DOHH2 (cell line): ENCODE measurements around the gene IL16.
"Not testable (repeated sequence)": the region's sequence is repeated elsewhere in the genome, so short reads cannot be mapped to it uniquely, and the experiment has no call there.

Experiments used
- H3F3A ChIP-seq: fragments of 200-600 bp; sonication (generic), shearing (Covaris generic); 2 replicates; pipeline ENCODE4 v1.6.0; 2016; ENCODE audit warnings: antibody characterized with exemption, mild to moderate bottlenecking; ENCODE audit not compliant: control insufficient read depth, insufficient read depth
- H3K27ac ChIP-seq: fragments of 200-600 bp; sonication (generic); 2 replicates; pipeline ENCODE4 v1.5.1; 2014; ENCODE audit warnings: low read depth, mild to moderate bottlenecking, low read length, moderate library complexity
- H3K27me3 ChIP-seq: fragments of 200-600 bp; sonication (generic); 2 replicates; pipeline ENCODE4 v1.6.1; 2014; ENCODE audit warnings: mild to moderate bottlenecking, low read length, mixed read lengths; ENCODE audit not compliant: control insufficient read depth
- H3K36me3 ChIP-seq: fragments of 200-600 bp; sonication (generic); 2 replicates; pipeline ENCODE4 v1.6.1; 2014; ENCODE audit warnings: mild to moderate bottlenecking, low read length, moderate library complexity, mixed read lengths; ENCODE audit not compliant: control insufficient read depth
- H3K4me1 ChIP-seq: fragments of 200-600 bp; sonication (generic); 2 replicates; pipeline ENCODE4 v1.6.1; 2014; ENCODE audit warnings: mild to moderate bottlenecking, low read length, mixed read lengths; ENCODE audit not compliant: control insufficient read depth
- H3K4me2 ChIP-seq: fragments of 200-600 bp; sonication (generic); 2 replicates; pipeline ENCODE4 v1.6.0; 2014; ENCODE audit warnings: mild to moderate bottlenecking, low read length, moderate library complexity
- H3K4me3 ChIP-seq: fragments of 200-600 bp; sonication (generic); 2 replicates; pipeline ENCODE4 v1.5.1; 2014; ENCODE audit warnings: mild to moderate bottlenecking, low read length, mixed read lengths
- H3K79me2 ChIP-seq: fragments of 200-600 bp; sonication (generic); 2 replicates; pipeline ENCODE4 v1.6.1; 2014; ENCODE audit warnings: mild to moderate bottlenecking, low read length, mixed read lengths; ENCODE audit not compliant: control insufficient read depth
- H3K9me2 ChIP-seq: fragments of 200-600 bp; sonication (generic); replicated peaks from 2 replicates; pipeline ENCODE4 v1.6.1; 2014; ENCODE audit warnings: mild to moderate bottlenecking, low read length, mixed read lengths; ENCODE audit not compliant: control insufficient read depth
- H3K9me3 ChIP-seq: fragments of 200-600 bp; sonication (generic); 2 replicates; pipeline ENCODE4 v1.6.1; 2014; ENCODE audit warnings: antibody characterized with exemption, low read length, mixed read lengths; ENCODE audit not compliant: control insufficient read depth, insufficient read depth
- H4K20me1 ChIP-seq: fragments of 200-600 bp; sonication (generic); 2 replicates; pipeline ENCODE4 v1.6.0; 2014; ENCODE audit warnings: low read depth, mild to moderate bottlenecking, antibody characterized with exemption, low read length, moderate library complexity; ENCODE audit not compliant: control insufficient read depth, insufficient read depth
- EZH2phosphoT487 ChIP-seq: fragments of 200-600 bp; sonication (generic); IDR thresholded peaks from 2 replicates; pipeline ENCODE4 v1.6.1; 2017; ENCODE audit warnings: borderline replicate concordance, mild to moderate bottlenecking, antibody characterized with exemption, low read length, moderate library complexity, mixed read lengths
- TF ChIP-seq, protein P1 (sequence below): fragments of 200-600 bp; sonication (generic); IDR thresholded peaks from one replicate; pipeline ENCODE4 v1.5.1; 2014; ENCODE audit warnings: antibody characterized with exemption, mild to moderate bottlenecking, low read depth, low read length; ENCODE audit not compliant: poor library complexity, severe bottlenecking

IL16 gene

DNA sequence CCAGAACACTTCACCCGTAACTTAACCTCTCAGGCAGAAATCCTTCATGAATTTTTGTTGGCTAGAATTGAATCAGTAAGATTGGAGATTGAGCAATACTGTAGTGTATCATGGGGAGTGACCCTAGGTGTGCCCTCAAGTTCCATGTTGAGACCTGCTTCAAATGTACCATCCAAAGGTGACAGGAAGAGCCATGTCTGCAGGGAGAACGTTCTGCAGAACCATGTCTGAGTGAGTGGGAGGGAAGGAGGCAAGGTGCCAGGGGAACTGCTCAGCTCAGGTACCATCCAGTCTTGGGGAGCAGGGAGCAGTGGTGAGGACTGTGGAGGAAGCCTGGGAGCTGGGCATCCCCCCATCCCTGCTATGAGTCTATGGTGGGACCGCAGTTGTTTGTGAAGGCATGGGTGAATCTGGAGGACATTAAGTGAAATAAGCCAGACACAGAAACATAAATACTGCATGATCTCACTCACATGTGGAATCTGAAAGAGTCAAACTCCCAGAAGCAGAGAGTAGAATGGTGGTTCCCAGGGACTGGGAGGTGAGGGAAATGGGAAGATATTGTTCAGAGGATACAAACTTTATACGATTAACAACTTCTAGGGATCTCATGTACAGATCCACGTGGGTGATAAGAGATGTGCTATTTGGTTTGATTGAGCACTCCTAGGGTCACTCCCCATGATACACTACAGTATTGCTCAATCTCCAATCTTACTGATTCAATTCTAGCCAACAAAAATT lies 39.3 kb upstream of the IL16 start:
- Histone ChIP-seq H3K9me3 (no peaks in the 10 kb centered on the region), H3K36me3 (no peaks in the 10 kb centered on the region), H3K4me1 (no peaks in the 10 kb centered on the region), H3K9me2 (no peaks in the 10 kb centered on the region), H3K4me3 (no peak overlapping the region), H3K27me3 (peaks cover 11% of the 10 kb centered on the region), H3K27ac (no peak overlapping the region), H3K79me2 (no peaks in the 10 kb centered on the region), H3F3A (no peaks in the 10 kb centered on the region), H3K4me2 (no peak overlapping the region), H4K20me1 (no peaks in the 10 kb centered on the region)
- no peak for TF ChIP-seq EZH2phosphoT487
- TF ChIP-seq, protein P1, sequence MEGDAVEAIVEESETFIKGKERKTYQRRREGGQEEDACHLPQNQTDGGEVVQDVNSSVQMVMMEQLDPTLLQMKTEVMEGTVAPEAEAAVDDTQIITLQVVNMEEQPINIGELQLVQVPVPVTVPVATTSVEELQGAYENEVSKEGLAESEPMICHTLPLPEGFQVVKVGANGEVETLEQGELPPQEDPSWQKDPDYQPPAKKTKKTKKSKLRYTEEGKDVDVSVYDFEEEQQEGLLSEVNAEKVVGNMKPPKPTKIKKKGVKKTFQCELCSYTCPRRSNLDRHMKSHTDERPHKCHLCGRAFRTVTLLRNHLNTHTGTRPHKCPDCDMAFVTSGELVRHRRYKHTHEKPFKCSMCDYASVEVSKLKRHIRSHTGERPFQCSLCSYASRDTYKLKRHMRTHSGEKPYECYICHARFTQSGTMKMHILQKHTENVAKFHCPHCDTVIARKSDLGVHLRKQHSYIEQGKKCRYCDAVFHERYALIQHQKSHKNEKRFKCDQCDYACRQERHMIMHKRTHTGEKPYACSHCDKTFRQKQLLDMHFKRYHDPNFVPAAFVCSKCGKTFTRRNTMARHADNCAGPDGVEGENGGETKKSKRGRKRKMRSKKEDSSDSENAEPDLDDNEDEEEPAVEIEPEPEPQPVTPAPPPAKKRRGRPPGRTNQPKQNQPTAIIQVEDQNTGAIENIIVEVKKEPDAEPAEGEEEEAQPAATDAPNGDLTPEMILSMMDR: no peak

DNA sequence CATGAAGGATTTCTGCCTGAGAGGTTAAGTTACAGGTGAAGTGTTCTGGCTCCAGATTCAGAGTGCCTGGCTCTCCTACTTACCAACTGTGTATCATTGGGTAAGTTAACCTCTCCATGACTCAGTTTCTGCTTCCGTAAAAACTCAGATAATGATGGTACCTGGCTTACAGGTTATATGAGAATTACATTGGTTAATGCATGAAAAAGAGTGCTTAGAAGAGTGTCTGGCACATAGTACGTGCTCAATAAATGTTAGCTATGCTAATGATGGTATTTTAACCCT lies 38.8 kb upstream of the IL16 start:
- TF ChIP-seq, protein P1: no peak
- no peak for TF ChIP-seq EZH2phosphoT487
- H3K27me3 ChIP-seq: peaks cover 11% of the 10 kb centered on the region
- H3K4me2 ChIP-seq: no peak overlapping the region
- no peaks in the 10 kb centered on the region for H3K4me1 ChIP-seq
- no peaks in the 10 kb centered on the region for H3K9me2 ChIP-seq
- H3K4me3 ChIP-seq: no peak overlapping the region
- no peaks in the 10 kb centered on the region for H3F3A ChIP-seq
- no peaks in the 10 kb centered on the region for H3K9me3 ChIP-seq
- H3K27ac ChIP-seq: no peak overlapping the region
- no peaks in the 10 kb centered on the region for H4K20me1 ChIP-seq
- H3K36me3 ChIP-seq: no peaks in the 10 kb centered on the region
- H3K79me2 ChIP-seq: no peaks in the 10 kb centered on the region

- not testable (repeated sequence) for H3K36me3 ChIP-seq, H3K27ac ChIP-seq, H3F3A ChIP-seq
Observed at GRCh38 chr15:81158561-81158960, 38.1 kb upstream of the IL16 start.

GRCh38 chr15:81160312-81161159 lies 36.1 kb upstream of the IL16 start:
- Histone ChIP-seq H3K27ac (no peak overlapping the region), H3K79me2 (no peaks in the 10 kb centered on the region), H3K9me2 (no peaks in the 10 kb centered on the region), H3K4me3 (no peak overlapping the region), H3K9me3 (no peaks in the 10 kb centered on the region), H3K4me2 (no peak overlapping the region), H3K36me3 (no peaks in the 10 kb centered on the region), H4K20me1 (no peaks in the 10 kb centered on the region), H3F3A (no peaks in the 10 kb centered on the region), H3K27me3 (peaks cover 13% of the 10 kb centered on the region), H3K4me1 (no peaks in the 10 kb centered on the region)
- TF ChIP-seq, protein P1: no peak
- TF ChIP-seq EZH2phosphoT487: no peak

More at GRCh38 chr15:81158561-81158960, 38.1 kb upstream of the IL16 start:
- H3K9me3 ChIP-seq, H3K4me2 ChIP-seq, H4K20me1 ChIP-seq, H3K9me2 ChIP-seq, H3K79me2 ChIP-seq, H3K4me1 ChIP-seq, H3K4me3 ChIP-seq: not testable (repeated sequence)
- H3K27me3 ChIP-seq: peaks cover 11% of the 10 kb centered on the region
